ENCODE measurements around the gene C5orf63.

- TF ChIP-seq CTCF (IDR thresholded peaks at IDR 0.05), result no peak
- no peak for TF ChIP-seq ZFX (IDR thresholded peaks at IDR 0.05; ENCODE audit: borderline replicate concordance)
Observed at GRCh38 chr5:127015716-127016115, 57.6 kb downstream of the C5orf63 start.

Data from 22Rv1 (cell line).